GM13977 (cell line): ENCODE data around the gene OSCP1.

ENCODE experiments used
- DNase-seq: peaks from one replicate; pipeline ENCODE4 v3.0.0; 2012; ENCODE audit warnings: low spot score
- CTCF ChIP-seq: IDR thresholded peaks from 2 replicates; pipeline ENCODE4 v1.5.1; 2012; ENCODE audit warnings: mild to moderate bottlenecking, control low read depth; ENCODE audit not compliant: insufficient read depth; ENCODE audit errors: extremely low read depth, missing control alignments
- in situ Hi-C: fragments of 300-500 bp; cut with MboI; formaldehyde crosslinking; loops from one replicate; pipeline ENCODE4 v1.12.0; 2022; ENCODE audit warnings: low sequenced_read_pairs, low pct_unique_long_range_greater_than_20kb, mixed read lengths, inconsistent platforms; ENCODE audit not compliant: unreplicated experiment

OSCP1 gene

GRCh38 chr1:36455386-36455785 lies 5.1 kb upstream of the OSCP1 start:
- in situ Hi-C loops, result no loop called here
- no peak for TF ChIP-seq CTCF

GRCh38 chr1:36453600-36454388 lies 3.5 kb upstream of the OSCP1 start:
- DNase-seq, result no peak
- in situ Hi-C loops, result no loop called here
- no peak for TF ChIP-seq CTCF

More at GRCh38 chr1:36455386-36455785, 5.1 kb upstream of the OSCP1 start:
- no peak for DNase-seq

- TF ChIP-seq CTCF, result no peak
- in situ Hi-C loops, result no loop called here
- no peak for DNase-seq
Observed at GRCh38 chr1:36453051-36453450, 2.8 kb upstream of the OSCP1 start.

GRCh38 chr1:36450919-36451305 lies 661 bp upstream of the OSCP1 start:
- no peak for DNase-seq
- TF ChIP-seq CTCF, result no peak
- in situ Hi-C loops, result no loop called here

- in situ Hi-C loops, result no loop called here
- no peak for DNase-seq
- TF ChIP-seq CTCF, result no peak
Observed at GRCh38 chr1:36448530-36449056, 1.7 kb downstream of the OSCP1 start.

- no peak for DNase-seq
- no peak for TF ChIP-seq CTCF
- in situ Hi-C loops, result no loop called here
Observed at GRCh38 chr1:36447450-36447849, 2.8 kb downstream of the OSCP1 start.

GRCh38 chr1:36446746-36447145 lies 3.5 kb downstream of the OSCP1 start:
- DNase-seq, result no peak
- no peak for TF ChIP-seq CTCF
- in situ Hi-C loops, result no loop called here
